ENCODE data around the gene ZNF423. TPM values are rescaled to one million over a fixed set of nuclear protein-coding genes. Genes with fewer than 3 reads are reported as not detected.

ZNF423 gene
- total RNA-seq, 2 experiments from 2014 or later, result not detected

- no peak overlapping the region for H3K4me3 Mint-ChIP-seq
- POLR2A ChIA-PET, result no interaction called here
- H3K27ac Mint-ChIP-seq, result no peak overlapping the region
- DNase-seq, result no peak
- H3K27me3 Mint-ChIP-seq, result peaks cover 34% of the 10 kb centered on the region
- CTCF ChIA-PET, result no interaction called here
- H3K36me3 Mint-ChIP-seq (ENCODE audit: low read depth), result no peaks in the 10 kb centered on the region
- peaks cover 9% of the 10 kb centered on the region for H3K4me1 Mint-ChIP-seq
- H3K9me3 Mint-ChIP-seq, result no peaks in the 10 kb centered on the region
Observed at GRCh38 chr16:49754495-49755312, 101.2 kb downstream of the ZNF423 start.

DNA sequence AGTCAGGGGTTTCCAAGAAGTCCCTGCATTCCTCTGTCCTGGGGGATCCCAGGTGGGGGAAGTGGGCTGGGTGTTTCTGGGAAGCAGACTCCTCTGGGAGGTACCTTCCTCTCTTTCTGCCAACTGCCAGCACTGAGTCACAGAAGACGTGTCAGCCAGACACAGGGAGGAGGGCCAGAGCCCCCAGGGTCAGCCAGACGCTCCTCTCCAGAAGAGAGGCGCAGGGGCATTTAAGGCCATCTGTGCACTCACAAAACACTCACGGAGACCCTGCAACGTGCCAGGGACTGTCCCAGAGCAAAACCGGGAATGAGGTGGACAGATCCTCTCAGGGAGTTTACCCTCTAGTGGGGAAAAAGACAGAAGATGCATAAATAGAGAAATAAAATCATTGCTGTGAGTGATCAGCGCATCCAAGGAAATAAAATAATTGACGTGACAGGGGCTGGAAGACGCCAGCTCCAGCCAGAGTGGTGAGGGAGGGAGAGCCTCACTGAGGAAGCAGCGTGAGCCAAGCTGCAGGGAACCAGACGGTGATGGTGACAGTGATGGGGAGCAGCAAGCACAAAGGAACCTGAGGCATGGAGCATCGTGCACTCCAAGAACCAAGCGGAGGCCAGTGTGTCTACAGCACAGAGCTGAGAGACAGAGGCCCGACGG lies 105.4 kb downstream of the ZNF423 start:
- Mint-ChIP-seq H3K27me3 (peaks cover 20% of the 10 kb centered on the region), H3K4me1 (peaks cover 9% of the 10 kb centered on the region), H3K27ac (no peak overlapping the region), H3K9me3 (no peaks in the 10 kb centered on the region), H3K4me3 (no peak overlapping the region), H3K36me3 (ENCODE audit: low read depth) (no peaks in the 10 kb centered on the region)
- POLR2A ChIA-PET, result no interaction called here
- no peak for DNase-seq
- CTCF ChIA-PET, result no interaction called here

- no peak overlapping the region for H3K4me3 Mint-ChIP-seq
- ChIA-PET CTCF (no interaction called here), POLR2A (no interaction called here)
- no peak for DNase-seq
- H3K4me1 Mint-ChIP-seq, result peaks cover 5% of the 10 kb centered on the region
- peaks cover 13% of the 10 kb centered on the region for H3K27me3 Mint-ChIP-seq
- H3K27ac Mint-ChIP-seq, result no peak overlapping the region
- H3K36me3 Mint-ChIP-seq (ENCODE audit: low read depth), result no peaks in the 10 kb centered on the region
- H3K9me3 Mint-ChIP-seq, result no peaks in the 10 kb centered on the region
Observed at GRCh38 chr16:49749816-49750215, 106.1 kb downstream of the ZNF423 start.

- no peak for DNase-seq
- no peaks in the 10 kb centered on the region for H3K36me3 Mint-ChIP-seq (ENCODE audit: low read depth)
- no peaks in the 10 kb centered on the region for H3K4me1 Mint-ChIP-seq
- CTCF ChIA-PET, result interaction anchor here (1.0 kb wide), 1 partner anchor 11 kb away, joined by 3 read pairs; no protein-coding TSS in a partner anchor
- H3K4me3 Mint-ChIP-seq, result no peak overlapping the region
- POLR2A ChIA-PET, result no interaction called here
- H3K27me3 Mint-ChIP-seq, result peaks cover 3% of the 10 kb centered on the region
- H3K27ac Mint-ChIP-seq, result no peak overlapping the region
- H3K9me3 Mint-ChIP-seq, result no peaks in the 10 kb centered on the region
Observed at GRCh38 chr16:49748322-49748721, 107.6 kb downstream of the ZNF423 start.

- no peaks in the 10 kb centered on the region for H3K9me3 Mint-ChIP-seq
- no peaks in the 10 kb centered on the region for H3K4me1 Mint-ChIP-seq
- no peaks in the 10 kb centered on the region for H3K36me3 Mint-ChIP-seq (ENCODE audit: low read depth)
- H3K27ac Mint-ChIP-seq, result no peak overlapping the region
- H3K4me3 Mint-ChIP-seq, result no peak overlapping the region
- no peak for DNase-seq
- ChIA-PET POLR2A (no interaction called here), CTCF (no interaction called here)
- no peaks in the 10 kb centered on the region for H3K27me3 Mint-ChIP-seq
Observed at GRCh38 chr16:49747654-49748053, 108.3 kb downstream of the ZNF423 start.

- H3K9me3 Mint-ChIP-seq, result no peaks in the 10 kb centered on the region
- H3K4me3 Mint-ChIP-seq, result no peak overlapping the region
- H3K36me3 Mint-ChIP-seq (ENCODE audit: low read depth), result no peaks in the 10 kb centered on the region
- ChIA-PET CTCF (no interaction called here), POLR2A (no interaction called here)
- no peak for DNase-seq
- no peaks in the 10 kb centered on the region for H3K4me1 Mint-ChIP-seq
- H3K27ac Mint-ChIP-seq, result no peak overlapping the region
- H3K27me3 Mint-ChIP-seq, result no peaks in the 10 kb centered on the region
Observed at GRCh38 chr16:49746545-49746944, 109.4 kb downstream of the ZNF423 start.

DNA sequence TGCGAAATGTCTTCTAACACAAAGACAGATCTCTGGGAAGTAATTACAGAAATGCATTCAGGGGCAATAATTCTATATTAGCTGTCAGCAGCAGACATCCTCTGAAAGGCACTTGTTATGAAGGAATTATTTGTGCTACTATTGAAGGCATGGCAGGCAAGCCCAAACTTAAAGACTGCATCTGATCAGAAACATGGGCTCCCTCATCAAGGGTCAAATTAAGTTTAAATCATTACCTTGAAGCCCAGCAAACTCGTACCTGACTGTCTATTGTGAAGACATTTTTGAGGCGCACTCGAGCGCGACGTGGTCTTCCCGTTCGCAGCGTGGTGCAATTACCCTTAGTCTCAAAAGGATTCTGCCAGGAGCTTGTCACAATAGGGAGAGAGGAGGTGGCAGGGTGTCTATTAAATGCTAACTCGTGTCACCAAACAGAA lies 110.6 kb downstream of the ZNF423 start:
- CTCF ChIA-PET, result no interaction called here
- no peaks in the 10 kb centered on the region for H3K27me3 Mint-ChIP-seq
- no peak overlapping the region for H3K27ac Mint-ChIP-seq
- H3K36me3 Mint-ChIP-seq (ENCODE audit: low read depth), result no peaks in the 10 kb centered on the region
- POLR2A ChIA-PET, result no interaction called here
- no peak for DNase-seq
- no peaks in the 10 kb centered on the region for H3K4me1 Mint-ChIP-seq
- H3K4me3 Mint-ChIP-seq, result no peak overlapping the region
- no peaks in the 10 kb centered on the region for H3K9me3 Mint-ChIP-seq

- POLR2A ChIA-PET, result no interaction called here
- no peak for DNase-seq
Observed at GRCh38 chr16:49744244-49745220, 111.4 kb downstream of the ZNF423 start.

GRCh38 chr16:49743658-49744057 lies 112.3 kb downstream of the ZNF423 start:
- Mint-ChIP-seq H3K36me3 (ENCODE audit: low read depth) (no peaks in the 10 kb centered on the region), H3K4me3 (no peak overlapping the region), H3K9me3 (no peaks in the 10 kb centered on the region), H3K4me1 (no peaks in the 10 kb centered on the region), H3K27me3 (no peaks in the 10 kb centered on the region), H3K27ac (no peak overlapping the region)
- DNase-seq, result no peak
- POLR2A ChIA-PET, result no interaction called here
- CTCF ChIA-PET, result no interaction called here

More at GRCh38 chr16:49744244-49745220, 111.4 kb downstream of the ZNF423 start:
- H3K27ac Mint-ChIP-seq, result no peak overlapping the region
- no peak overlapping the region for H3K4me3 Mint-ChIP-seq
- no peaks in the 10 kb centered on the region for H3K36me3 Mint-ChIP-seq (ENCODE audit: low read depth)
- CTCF ChIA-PET, result no interaction called here
- no peaks in the 10 kb centered on the region for H3K9me3 Mint-ChIP-seq
- no peaks in the 10 kb centered on the region for H3K27me3 Mint-ChIP-seq
- no peaks in the 10 kb centered on the region for H3K4me1 Mint-ChIP-seq

DNA sequence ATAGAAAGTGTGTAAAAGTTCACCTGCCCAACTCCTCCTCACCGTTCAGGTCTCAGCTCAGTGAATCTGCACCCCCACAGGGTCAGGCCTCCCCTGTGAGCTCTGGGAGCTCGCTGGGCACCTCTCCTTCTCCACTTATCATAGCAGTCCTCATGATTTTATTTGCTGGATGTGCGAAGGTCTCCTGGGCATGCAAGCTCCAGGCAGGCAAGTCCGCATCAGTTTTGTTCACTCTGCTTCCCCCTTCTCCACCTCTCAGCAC lies 112.8 kb downstream of the ZNF423 start:
- H3K27me3 Mint-ChIP-seq, result no peaks in the 10 kb centered on the region
- ChIA-PET POLR2A (no interaction called here), CTCF (no interaction called here)
- no peak for DNase-seq
- no peaks in the 10 kb centered on the region for H3K9me3 Mint-ChIP-seq
- H3K4me3 Mint-ChIP-seq, result no peak overlapping the region
- no peaks in the 10 kb centered on the region for H3K4me1 Mint-ChIP-seq
- H3K27ac Mint-ChIP-seq, result no peak overlapping the region
- no peaks in the 10 kb centered on the region for H3K36me3 Mint-ChIP-seq (ENCODE audit: low read depth)

- H3K9me3 Mint-ChIP-seq, result no peaks in the 10 kb centered on the region
- H3K4me3 Mint-ChIP-seq, result no peak overlapping the region
- H3K27ac Mint-ChIP-seq, result no peak overlapping the region
- no peaks in the 10 kb centered on the region for H3K36me3 Mint-ChIP-seq (ENCODE audit: low read depth)
- no peaks in the 10 kb centered on the region for H3K27me3 Mint-ChIP-seq
- ChIA-PET CTCF (no interaction called here), POLR2A (no interaction called here)
- no peaks in the 10 kb centered on the region for H3K4me1 Mint-ChIP-seq
- no peak for DNase-seq
Observed at GRCh38 chr16:49742428-49743202, 113.3 kb downstream of the ZNF423 start.

GRCh38 chr16:49740256-49740655 lies 115.7 kb downstream of the ZNF423 start:
- H3K9me3 Mint-ChIP-seq, result no peaks in the 10 kb centered on the region
- ChIA-PET CTCF (no interaction called here), POLR2A (no interaction called here)
- no peaks in the 10 kb centered on the region for H3K36me3 Mint-ChIP-seq (ENCODE audit: low read depth)
- H3K4me1 Mint-ChIP-seq, result no peaks in the 10 kb centered on the region
- no peaks in the 10 kb centered on the region for H3K27me3 Mint-ChIP-seq
- DNase-seq, result no peak
- no peak overlapping the region for H3K4me3 Mint-ChIP-seq
- no peak overlapping the region for H3K27ac Mint-ChIP-seq

DNA sequence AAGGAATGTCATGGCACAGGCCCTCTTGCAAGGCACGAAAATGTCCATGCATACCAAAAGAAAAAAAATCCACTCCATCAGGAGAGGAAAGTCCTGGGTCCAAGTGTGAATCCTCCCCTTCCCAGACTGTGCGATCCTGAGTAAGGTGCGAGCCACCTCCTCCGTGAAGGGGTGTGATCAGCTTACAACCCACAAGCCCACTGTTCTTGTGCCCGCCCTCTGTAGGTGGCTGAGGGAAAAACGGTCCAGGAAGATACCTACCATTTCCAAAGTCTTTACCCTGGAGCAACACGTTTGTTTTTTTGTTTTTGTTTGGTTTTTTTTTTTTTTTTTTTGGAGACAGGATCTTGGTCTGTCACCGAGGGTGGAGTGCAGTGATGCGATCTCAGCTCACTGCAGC lies 116.5 kb downstream of the ZNF423 start:
- no peak overlapping the region for H3K4me3 Mint-ChIP-seq
- no peaks in the 10 kb centered on the region for H3K9me3 Mint-ChIP-seq
- no peaks in the 10 kb centered on the region for H3K4me1 Mint-ChIP-seq
- H3K27ac Mint-ChIP-seq, result no peak overlapping the region
- ChIA-PET POLR2A (no interaction called here), CTCF (no interaction called here)
- H3K27me3 Mint-ChIP-seq, result no peaks in the 10 kb centered on the region
- H3K36me3 Mint-ChIP-seq (ENCODE audit: low read depth), result no peaks in the 10 kb centered on the region
- DNase-seq, result no peak
